ENCODE measurements around the gene PLXDC2.

The PLXDC2 gene

GRCh38 chr10:19961076-19962053, 145.1 kb downstream of the PLXDC2 start:
- no peaks in the 10 kb centered on the region for H3K36me3 ChIP-seq (replicated peaks)
- no peak overlapping the region for H3K27ac ChIP-seq
- H3K4me3 ChIP-seq (ENCODE audit: low read depth, low read length): no peak overlapping the region
- TF ChIP-seq CTCF (IDR thresholded peaks at IDR 0.05; ENCODE audit: low read depth, low read length, missing control alignments): no peak
- no peaks in the 10 kb centered on the region for H3K27me3 ChIP-seq (replicated peaks)
- in situ Hi-C loops (cut with HindIII; ENCODE audit: low pct_ligation_motif_present, low sequenced_read_pairs): no loop called here
- no peak for DNase-seq

GRCh38 chr10:19964625-19965024, 148.4 kb downstream of the PLXDC2 start:
- no peaks in the 10 kb centered on the region for H3K27me3 ChIP-seq (replicated peaks)
- no peak overlapping the region for H3K27ac ChIP-seq
- no peak for TF ChIP-seq CTCF (IDR thresholded peaks at IDR 0.05; ENCODE audit: low read depth, low read length, missing control alignments)
- H3K4me3 ChIP-seq (ENCODE audit: low read depth, low read length): no peak overlapping the region
- DNase-seq: no peak
- in situ Hi-C loops (cut with HindIII; ENCODE audit: low pct_ligation_motif_present, low sequenced_read_pairs): no loop called here
- no peaks in the 10 kb centered on the region for H3K36me3 ChIP-seq (replicated peaks)

GRCh38 chr10:19966751-19967150, 150.5 kb downstream of the PLXDC2 start:
- no peak for TF ChIP-seq CTCF (IDR thresholded peaks at IDR 0.05; ENCODE audit: low read depth, low read length, missing control alignments)
- Histone ChIP-seq H3K27ac (no peak overlapping the region), H3K4me3 (ENCODE audit: low read depth, low read length) (no peak overlapping the region), H3K27me3 (replicated peaks) (no peaks in the 10 kb centered on the region), H3K36me3 (replicated peaks) (no peaks in the 10 kb centered on the region)
- DNase-seq: no peak
- in situ Hi-C loops (cut with HindIII; ENCODE audit: low pct_ligation_motif_present, low sequenced_read_pairs): no loop called here

GRCh38 chr10:19967981-19968380, 151.7 kb downstream of the PLXDC2 start:
- no peak for TF ChIP-seq CTCF (IDR thresholded peaks at IDR 0.05; ENCODE audit: low read depth, low read length, missing control alignments)
- in situ Hi-C loops (cut with HindIII; ENCODE audit: low pct_ligation_motif_present, low sequenced_read_pairs): no loop called here
- no peak overlapping the region for H3K27ac ChIP-seq
- no peaks in the 10 kb centered on the region for H3K27me3 ChIP-seq (replicated peaks)
- H3K4me3 ChIP-seq (ENCODE audit: low read depth, low read length): no peak overlapping the region
- DNase-seq: no peak
- H3K36me3 ChIP-seq (replicated peaks): no peaks in the 10 kb centered on the region

GRCh38 chr10:19968745-19969144, 152.5 kb downstream of the PLXDC2 start:
- TF ChIP-seq CTCF (IDR thresholded peaks at IDR 0.05; ENCODE audit: low read depth, low read length, missing control alignments): no peak

More at GRCh38 chr10:19968745-19969144, 152.5 kb downstream of the PLXDC2 start:
- H3K27ac ChIP-seq: no peak overlapping the region
- H3K27me3 ChIP-seq (replicated peaks): no peaks in the 10 kb centered on the region
- H3K36me3 ChIP-seq (replicated peaks): no peaks in the 10 kb centered on the region
- in situ Hi-C loops (cut with HindIII; ENCODE audit: low pct_ligation_motif_present, low sequenced_read_pairs): no loop called here
- no peak overlapping the region for H3K4me3 ChIP-seq (ENCODE audit: low read depth, low read length)
- no peak for DNase-seq
